Activated CD4-positive, CD25-positive, alpha-beta regulatory T cell treated with anti-CD3 and anti-CD28 coated beads, Interleukin-2, amount 50 U/mL, for 24 hours (primary cell): ENCODE data around the gene SYT15.
"Not testable (repeated sequence)": the region's sequence is repeated elsewhere in the genome, so short reads cannot be mapped to it uniquely, and the experiment has no call there.

ENCODE experiments used
- ATAC-seq, 2 donors: fragments of 150-1000 bp; cut with Tn5 transposase; one replicate each; pipeline ENCODE4 v1.10.0; 2021; ENCODE audit warnings: mild to moderate bottlenecking in 1 of 2, moderate library complexity in 1 of 2

SYT15 gene

GRCh38 chr10:46578474-46579178 lies at the start of gene SYT15:
Gene SYT15, plus strand, starts transcription at chr10:46579128. Its CDS starts 41 bp downstream, at chr10:46579169.
- not testable (repeated sequence) for ATAC-seq

- not testable (repeated sequence) for ATAC-seq
Observed at GRCh38 chr10:46529742-46530141, 49.2 kb upstream of the SYT15 start.

- no peak for ATAC-seq
Observed at GRCh38 chr10:46530249-46531186, 48.4 kb upstream of the SYT15 start.

- not testable (repeated sequence) for ATAC-seq
Observed at GRCh38 chr10:46532256-46532655, 46.7 kb upstream of the SYT15 start.

- no peak for ATAC-seq
Observed at GRCh38 chr10:46534828-46535524, 44.0 kb upstream of the SYT15 start.

- no peak for ATAC-seq
Observed at GRCh38 chr10:46536171-46536570, 42.8 kb upstream of the SYT15 start.

- no peak for ATAC-seq
Observed at GRCh38 chr10:46536781-46537180, 42.1 kb upstream of the SYT15 start.

GRCh38 chr10:46537309-46537708 lies 41.6 kb upstream of the SYT15 start:
- no peak for ATAC-seq

- ATAC-seq: no peak
Observed at GRCh38 chr10:46538155-46538554, 40.8 kb upstream of the SYT15 start.

GRCh38 chr10:46538717-46539426 lies 40.1 kb upstream of the SYT15 start:
- ATAC-seq: no peak

GRCh38 chr10:46539596-46540411 lies 39.1 kb upstream of the SYT15 start:
- no peak for ATAC-seq

GRCh38 chr10:46540412-46541016 lies 38.4 kb upstream of the SYT15 start:
- no peak for ATAC-seq

GRCh38 chr10:46541017-46541661 lies 37.8 kb upstream of the SYT15 start:
- no peak for ATAC-seq

- ATAC-seq: no peak
Observed at GRCh38 chr10:46541735-46542566, 37.0 kb upstream of the SYT15 start.

- no peak for ATAC-seq
Observed at GRCh38 chr10:46542567-46543465, 36.1 kb upstream of the SYT15 start.

GRCh38 chr10:46543466-46544377 lies 35.2 kb upstream of the SYT15 start:
- ATAC-seq: no peak
